H1 (cell line): ENCODE measurements around the gene NDUFA8. TPM values are rescaled to one million over a fixed set of nuclear protein-coding genes. Genes with fewer than 3 reads are reported as not detected.

Experiments used
- CBX8 ChIP-seq: fragments of 300-800, 300-1000 bp; sonication (generic); IDR thresholded peaks from 2 replicates; pipeline ENCODE4 v1.7.1; 2016; ENCODE audit warnings: low read depth, low read length, borderline replicate concordance
- EP300 ChIP-seq, 2 experiments: IDR thresholded peaks; 1 replicate in 1 of 2; 2 replicates in 1 of 2; pipeline ENCODE4 v1.6.1; 2011 to 2012; ENCODE audit warnings: low read depth in 2 of 2, low read length in 2 of 2, mild to moderate bottlenecking in 2 of 2, borderline replicate concordance in 1 of 2, inconsistent platforms in 1 of 2, moderate library complexity in 1 of 2
- FOSL1 ChIP-seq: IDR thresholded peaks from 2 replicates; pipeline ENCODE4 v1.6.1; 2011; ENCODE audit warnings: mild to moderate bottlenecking, low read depth, low read length, moderate library complexity; ENCODE audit not compliant: insufficient read depth
- GABPA ChIP-seq: IDR thresholded peaks from 2 replicates; pipeline ENCODE4 v1.6.1; 2011; ENCODE audit warnings: mild to moderate bottlenecking, low read length, moderate library complexity, borderline replicate concordance; ENCODE audit not compliant: insufficient read depth
- KDM4A ChIP-seq: IDR thresholded peaks from one replicate; pipeline ENCODE4 v1.7.1; 2012; ENCODE audit warnings: low read depth, mild to moderate bottlenecking, moderate library complexity, low read length, inconsistent platforms; ENCODE audit not compliant: severe bottlenecking
- MAFK ChIP-seq: IDR thresholded peaks from 2 replicates; pipeline ENCODE4 v1.6.1; 2012; ENCODE audit warnings: low read depth, mild to moderate bottlenecking, improper control_type of control experiment, low read length
- NANOG ChIP-seq: IDR thresholded peaks from 2 replicates; pipeline ENCODE4 v1.6.1; 2011; ENCODE audit warnings: low read length, low read depth, mild to moderate bottlenecking, inconsistent platforms; ENCODE audit not compliant: insufficient read depth, poor library complexity, severe bottlenecking
- NRF1 ChIP-seq: IDR thresholded peaks from 2 replicates; pipeline ENCODE4 v1.6.1; 2011; ENCODE audit warnings: mild to moderate bottlenecking, low read depth, low read length, improper control_type of control experiment
- POU5F1 ChIP-seq: IDR thresholded peaks from 2 replicates; pipeline ENCODE4 v1.6.1; 2011; ENCODE audit warnings: low read depth, mild to moderate bottlenecking, low read length, moderate library complexity
- SP4 ChIP-seq: IDR thresholded peaks from 2 replicates; pipeline ENCODE4 v1.6.1; 2012; ENCODE audit warnings: low read length, inconsistent platforms
- YY1 ChIP-seq: IDR thresholded peaks from 2 replicates; pipeline ENCODE4 v1.6.1; 2011; ENCODE audit warnings: low read depth, mild to moderate bottlenecking, low read length
- polyA plus RNA-seq, 7 experiments: library from polyadenylated mRNA; depleted of rRNA in 3 of 7; stranded (reverse) in 5 of 7; unstranded in 2 of 7; fragments of >200 nt in 5 of 7; fragments of 200-250 nt in 2 of 7; gene quantifications; 1 replicate in 5 of 7; 2 replicates in 1 of 7; 4 replicates in 1 of 7; pipeline versions ENCODE4 v1.2.1 to v1.2.3, GENCODE V29; 2011 to 2013; ENCODE audit warnings: missing spikeins in 2 of 7, mixed read lengths in 2 of 7
- total RNA-seq: library from RNA; stranded (reverse); fragmentation: NEBNext Ultra II Directional; extraction: Animal tissue kit (Norgen Biotek cat#: 25700); gene quantifications from 2 replicates; pipeline ENCODE4 v1.2.1, GENCODE V29; 2021
- TF ChIP-seq, protein P1 (sequence below): fragments of 300-600 bp; sonication (generic); IDR thresholded peaks from 2 replicates; pipeline ENCODE4 v1.7.1; 2012; ENCODE audit warnings: low read length, moderate library complexity, mild to moderate bottlenecking, inconsistent platforms; ENCODE audit not compliant: insufficient replicate concordance

The NDUFA8 gene
- total and polyA plus RNA-seq, 2 of the 8 experiments (the other 6 are each of a cell fraction or from before 2014, with no cell fraction given) = 61.0 to 73.8 TPM

- TF ChIP-seq, protein P1, sequence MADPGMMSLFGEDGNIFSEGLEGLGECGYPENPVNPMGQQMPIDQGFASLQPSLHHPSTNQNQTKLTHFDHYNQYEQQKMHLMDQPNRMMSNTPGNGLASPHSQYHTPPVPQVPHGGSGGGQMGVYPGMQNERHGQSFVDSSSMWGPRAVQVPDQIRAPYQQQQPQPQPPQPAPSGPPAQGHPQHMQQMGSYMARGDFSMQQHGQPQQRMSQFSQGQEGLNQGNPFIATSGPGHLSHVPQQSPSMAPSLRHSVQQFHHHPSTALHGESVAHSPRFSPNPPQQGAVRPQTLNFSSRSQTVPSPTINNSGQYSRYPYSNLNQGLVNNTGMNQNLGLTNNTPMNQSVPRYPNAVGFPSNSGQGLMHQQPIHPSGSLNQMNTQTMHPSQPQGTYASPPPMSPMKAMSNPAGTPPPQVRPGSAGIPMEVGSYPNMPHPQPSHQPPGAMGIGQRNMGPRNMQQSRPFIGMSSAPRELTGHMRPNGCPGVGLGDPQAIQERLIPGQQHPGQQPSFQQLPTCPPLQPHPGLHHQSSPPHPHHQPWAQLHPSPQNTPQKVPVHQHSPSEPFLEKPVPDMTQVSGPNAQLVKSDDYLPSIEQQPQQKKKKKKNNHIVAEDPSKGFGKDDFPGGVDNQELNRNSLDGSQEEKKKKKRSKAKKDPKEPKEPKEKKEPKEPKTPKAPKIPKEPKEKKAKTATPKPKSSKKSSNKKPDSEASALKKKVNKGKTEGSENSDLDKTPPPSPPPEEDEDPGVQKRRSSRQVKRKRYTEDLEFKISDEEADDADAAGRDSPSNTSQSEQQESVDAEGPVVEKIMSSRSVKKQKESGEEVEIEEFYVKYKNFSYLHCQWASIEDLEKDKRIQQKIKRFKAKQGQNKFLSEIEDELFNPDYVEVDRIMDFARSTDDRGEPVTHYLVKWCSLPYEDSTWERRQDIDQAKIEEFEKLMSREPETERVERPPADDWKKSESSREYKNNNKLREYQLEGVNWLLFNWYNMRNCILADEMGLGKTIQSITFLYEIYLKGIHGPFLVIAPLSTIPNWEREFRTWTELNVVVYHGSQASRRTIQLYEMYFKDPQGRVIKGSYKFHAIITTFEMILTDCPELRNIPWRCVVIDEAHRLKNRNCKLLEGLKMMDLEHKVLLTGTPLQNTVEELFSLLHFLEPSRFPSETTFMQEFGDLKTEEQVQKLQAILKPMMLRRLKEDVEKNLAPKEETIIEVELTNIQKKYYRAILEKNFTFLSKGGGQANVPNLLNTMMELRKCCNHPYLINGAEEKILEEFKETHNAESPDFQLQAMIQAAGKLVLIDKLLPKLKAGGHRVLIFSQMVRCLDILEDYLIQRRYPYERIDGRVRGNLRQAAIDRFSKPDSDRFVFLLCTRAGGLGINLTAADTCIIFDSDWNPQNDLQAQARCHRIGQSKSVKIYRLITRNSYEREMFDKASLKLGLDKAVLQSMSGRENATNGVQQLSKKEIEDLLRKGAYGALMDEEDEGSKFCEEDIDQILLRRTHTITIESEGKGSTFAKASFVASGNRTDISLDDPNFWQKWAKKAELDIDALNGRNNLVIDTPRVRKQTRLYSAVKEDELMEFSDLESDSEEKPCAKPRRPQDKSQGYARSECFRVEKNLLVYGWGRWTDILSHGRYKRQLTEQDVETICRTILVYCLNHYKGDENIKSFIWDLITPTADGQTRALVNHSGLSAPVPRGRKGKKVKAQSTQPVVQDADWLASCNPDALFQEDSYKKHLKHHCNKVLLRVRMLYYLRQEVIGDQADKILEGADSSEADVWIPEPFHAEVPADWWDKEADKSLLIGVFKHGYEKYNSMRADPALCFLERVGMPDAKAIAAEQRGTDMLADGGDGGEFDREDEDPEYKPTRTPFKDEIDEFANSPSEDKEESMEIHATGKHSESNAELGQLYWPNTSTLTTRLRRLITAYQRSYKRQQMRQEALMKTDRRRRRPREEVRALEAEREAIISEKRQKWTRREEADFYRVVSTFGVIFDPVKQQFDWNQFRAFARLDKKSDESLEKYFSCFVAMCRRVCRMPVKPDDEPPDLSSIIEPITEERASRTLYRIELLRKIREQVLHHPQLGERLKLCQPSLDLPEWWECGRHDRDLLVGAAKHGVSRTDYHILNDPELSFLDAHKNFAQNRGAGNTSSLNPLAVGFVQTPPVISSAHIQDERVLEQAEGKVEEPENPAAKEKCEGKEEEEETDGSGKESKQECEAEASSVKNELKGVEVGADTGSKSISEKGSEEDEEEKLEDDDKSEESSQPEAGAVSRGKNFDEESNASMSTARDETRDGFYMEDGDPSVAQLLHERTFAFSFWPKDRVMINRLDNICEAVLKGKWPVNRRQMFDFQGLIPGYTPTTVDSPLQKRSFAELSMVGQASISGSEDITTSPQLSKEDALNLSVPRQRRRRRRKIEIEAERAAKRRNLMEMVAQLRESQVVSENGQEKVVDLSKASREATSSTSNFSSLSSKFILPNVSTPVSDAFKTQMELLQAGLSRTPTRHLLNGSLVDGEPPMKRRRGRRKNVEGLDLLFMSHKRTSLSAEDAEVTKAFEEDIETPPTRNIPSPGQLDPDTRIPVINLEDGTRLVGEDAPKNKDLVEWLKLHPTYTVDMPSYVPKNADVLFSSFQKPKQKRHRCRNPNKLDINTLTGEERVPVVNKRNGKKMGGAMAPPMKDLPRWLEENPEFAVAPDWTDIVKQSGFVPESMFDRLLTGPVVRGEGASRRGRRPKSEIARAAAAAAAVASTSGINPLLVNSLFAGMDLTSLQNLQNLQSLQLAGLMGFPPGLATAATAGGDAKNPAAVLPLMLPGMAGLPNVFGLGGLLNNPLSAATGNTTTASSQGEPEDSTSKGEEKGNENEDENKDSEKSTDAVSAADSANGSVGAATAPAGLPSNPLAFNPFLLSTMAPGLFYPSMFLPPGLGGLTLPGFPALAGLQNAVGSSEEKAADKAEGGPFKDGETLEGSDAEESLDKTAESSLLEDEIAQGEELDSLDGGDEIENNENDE = no peak
- TF ChIP-seq EP300 (IDR thresholded peaks at IDR 0.05; ENCODE audit: borderline replicate concordance in 1 of 2, low read depth in 2 of 2, low read length in 2 of 2) = no peak
- no peak for TF ChIP-seq GABPA
- TF ChIP-seq YY1 = no peak
- no peak for TF ChIP-seq SP4
- no peak for TF ChIP-seq NANOG
- TF ChIP-seq FOSL1 = no peak
- no peak for TF ChIP-seq CBX8
- no peak for TF ChIP-seq NRF1
- TF ChIP-seq POU5F1 = no peak
- TF ChIP-seq MAFK = no peak
- TF ChIP-seq KDM4A = no peak
These were observed 35.5 kb downstream of the NDUFA8 start (continued) for GRCh38 chr9:122124048-122124447.
